ENCODE measurements around the gene PHKA1. TPM values are rescaled to one million over a fixed set of nuclear protein-coding genes. Genes with fewer than 3 reads are reported as not detected.
A peak's percentile ranks its signal among the peaks of the same experiment; 100 is the strongest.
"Not testable (repeated sequence)": the region's sequence is repeated elsewhere in the genome, so short reads cannot be mapped to it uniquely, and the experiment has no call there.

Gene PHKA1
- total and polyA plus RNA-seq, 2 donors from 2014 or later = 2.6 to 3.4 TPM

DNA sequence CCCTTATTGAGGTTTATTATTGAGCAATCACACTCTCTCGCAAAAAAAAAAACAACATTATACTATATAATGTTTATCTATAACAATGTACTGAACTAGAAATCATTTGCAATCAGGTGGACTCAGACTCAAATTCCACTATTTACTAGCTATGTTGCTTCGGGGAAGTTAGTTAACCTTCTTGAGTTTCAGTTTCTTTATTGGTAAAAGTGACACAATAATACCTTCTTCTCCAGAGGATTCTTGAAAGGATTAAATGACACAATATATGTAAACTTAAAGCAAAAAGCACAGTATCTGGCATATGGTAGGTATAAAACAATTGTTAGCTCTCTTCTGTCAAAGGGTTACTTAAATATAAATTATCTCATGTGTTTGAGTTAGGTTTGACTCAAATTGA, 110.0 kb downstream of the PHKA1 start:
- DNase-seq (no peak), FAIRE-seq (peak; percentile 37)
- Histone ChIP-seq H3K9ac (ENCODE audit: low read length in 3 of 3) (no peak overlapping the region), H3K27me3 (ENCODE audit: control insufficient read depth, insufficient read depth, low read length) (no peaks in the 10 kb centered on the region), H3K4me3 (ENCODE audit: low read length in 3 of 3) (no peak overlapping the region), H3K4me1 (ENCODE audit: control insufficient read depth in 2 of 3, insufficient read depth in 2 of 3, low read depth in 1 of 3, low read length in 3 of 3) (no peaks in the 10 kb centered on the region), H3K9me3 (ENCODE audit: control insufficient read depth in 2 of 3, insufficient read depth in 1 of 3, low read length in 3 of 3) (no peaks in the 10 kb centered on the region), H3K36me3 (ENCODE audit: control insufficient read depth in 2 of 3, insufficient read depth in 3 of 3, low read length in 3 of 3) (no peaks in the 10 kb centered on the region), H3K27ac (ENCODE audit: low read depth in 2 of 2, low read length in 2 of 2) (no peak overlapping the region)
- TF ChIP-seq, protein P1, sequence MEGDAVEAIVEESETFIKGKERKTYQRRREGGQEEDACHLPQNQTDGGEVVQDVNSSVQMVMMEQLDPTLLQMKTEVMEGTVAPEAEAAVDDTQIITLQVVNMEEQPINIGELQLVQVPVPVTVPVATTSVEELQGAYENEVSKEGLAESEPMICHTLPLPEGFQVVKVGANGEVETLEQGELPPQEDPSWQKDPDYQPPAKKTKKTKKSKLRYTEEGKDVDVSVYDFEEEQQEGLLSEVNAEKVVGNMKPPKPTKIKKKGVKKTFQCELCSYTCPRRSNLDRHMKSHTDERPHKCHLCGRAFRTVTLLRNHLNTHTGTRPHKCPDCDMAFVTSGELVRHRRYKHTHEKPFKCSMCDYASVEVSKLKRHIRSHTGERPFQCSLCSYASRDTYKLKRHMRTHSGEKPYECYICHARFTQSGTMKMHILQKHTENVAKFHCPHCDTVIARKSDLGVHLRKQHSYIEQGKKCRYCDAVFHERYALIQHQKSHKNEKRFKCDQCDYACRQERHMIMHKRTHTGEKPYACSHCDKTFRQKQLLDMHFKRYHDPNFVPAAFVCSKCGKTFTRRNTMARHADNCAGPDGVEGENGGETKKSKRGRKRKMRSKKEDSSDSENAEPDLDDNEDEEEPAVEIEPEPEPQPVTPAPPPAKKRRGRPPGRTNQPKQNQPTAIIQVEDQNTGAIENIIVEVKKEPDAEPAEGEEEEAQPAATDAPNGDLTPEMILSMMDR (IDR thresholded peaks at IDR 0.05; ENCODE audit: borderline replicate concordance, extremely low read depth, insufficient read depth) = no peak
- intact Hi-C loops (cut with DNase I) = no loop called here

DNA sequence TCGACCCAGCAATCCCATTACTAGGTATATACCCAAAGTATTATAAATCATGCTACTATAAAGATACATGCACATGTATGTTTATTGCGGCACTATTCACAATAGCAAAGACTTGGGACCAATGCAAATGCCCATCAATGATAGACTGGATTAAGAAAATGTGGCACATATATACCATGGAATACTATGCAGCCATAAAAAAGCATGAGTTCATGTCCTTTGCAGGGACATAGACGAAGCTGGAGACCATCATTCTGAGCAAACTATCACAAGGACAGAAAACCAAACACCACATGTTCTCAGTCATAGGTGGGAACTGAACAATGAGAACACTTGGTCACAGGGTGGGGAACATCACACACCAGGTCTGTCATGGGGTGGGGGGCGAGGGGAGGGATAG, 123.1 kb downstream of the PHKA1 start:
- H3K27ac ChIP-seq (ENCODE audit: low read depth in 2 of 2, low read length in 2 of 2); H3K9me3 ChIP-seq (ENCODE audit: control insufficient read depth in 2 of 3, insufficient read depth in 1 of 3, low read length in 3 of 3); H3K4me1 ChIP-seq (ENCODE audit: control insufficient read depth in 2 of 3, insufficient read depth in 2 of 3, low read depth in 1 of 3, low read length in 3 of 3); H3K27me3 ChIP-seq (ENCODE audit: control insufficient read depth, insufficient read depth, low read length); FAIRE-seq; H3K36me3 ChIP-seq (ENCODE audit: control insufficient read depth in 2 of 3, insufficient read depth in 3 of 3, low read length in 3 of 3); DNase-seq; intact Hi-C loops (cut with DNase I); H3K4me3 ChIP-seq (ENCODE audit: low read length in 3 of 3); H3K9ac ChIP-seq (ENCODE audit: low read length in 3 of 3): not testable (repeated sequence)

DNA sequence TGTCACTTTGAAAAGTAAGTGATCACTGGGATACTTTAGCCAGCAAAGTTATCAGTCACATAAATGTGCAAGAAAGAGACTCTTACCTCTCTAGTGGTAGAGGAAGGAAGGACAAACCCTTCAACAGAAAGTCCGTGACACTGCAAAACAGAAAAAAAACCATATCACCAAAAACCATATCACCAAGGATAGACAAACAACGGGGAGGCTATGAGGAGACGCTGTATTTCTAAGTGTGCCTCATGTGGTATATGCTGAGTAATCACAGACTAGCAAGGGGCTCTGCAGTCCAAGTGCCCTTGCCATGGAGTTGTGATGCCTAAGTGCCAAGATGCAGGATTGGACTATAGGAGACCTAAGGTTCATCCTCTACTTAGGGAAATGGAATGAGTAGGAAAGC, 129.9 kb downstream of the PHKA1 start:
- intact Hi-C loops (cut with DNase I) = no loop called here
- DNase-seq = no peak
- no peaks in the 10 kb centered on the region for H3K36me3 ChIP-seq (ENCODE audit: control insufficient read depth in 2 of 3, insufficient read depth in 3 of 3, low read length in 3 of 3)
- no peak overlapping the region for H3K9ac ChIP-seq (ENCODE audit: low read length in 3 of 3)
- H3K4me3 ChIP-seq (ENCODE audit: low read length in 3 of 3) = no peak overlapping the region
- TF ChIP-seq, protein P1 (IDR thresholded peaks at IDR 0.05; ENCODE audit: borderline replicate concordance, extremely low read depth, insufficient read depth) = no peak
- no peaks in the 10 kb centered on the region for H3K4me1 ChIP-seq (ENCODE audit: control insufficient read depth in 2 of 3, insufficient read depth in 2 of 3, low read depth in 1 of 3, low read length in 3 of 3)
- FAIRE-seq = no peak
- H3K9me3 ChIP-seq (ENCODE audit: control insufficient read depth in 2 of 3, insufficient read depth in 1 of 3, low read length in 3 of 3) = no peaks in the 10 kb centered on the region
- no peak overlapping the region for H3K27ac ChIP-seq (ENCODE audit: low read depth in 2 of 2, low read length in 2 of 2)
- peaks cover 2% of the 10 kb centered on the region for H3K27me3 ChIP-seq (ENCODE audit: control insufficient read depth, insufficient read depth, low read length)

DNA sequence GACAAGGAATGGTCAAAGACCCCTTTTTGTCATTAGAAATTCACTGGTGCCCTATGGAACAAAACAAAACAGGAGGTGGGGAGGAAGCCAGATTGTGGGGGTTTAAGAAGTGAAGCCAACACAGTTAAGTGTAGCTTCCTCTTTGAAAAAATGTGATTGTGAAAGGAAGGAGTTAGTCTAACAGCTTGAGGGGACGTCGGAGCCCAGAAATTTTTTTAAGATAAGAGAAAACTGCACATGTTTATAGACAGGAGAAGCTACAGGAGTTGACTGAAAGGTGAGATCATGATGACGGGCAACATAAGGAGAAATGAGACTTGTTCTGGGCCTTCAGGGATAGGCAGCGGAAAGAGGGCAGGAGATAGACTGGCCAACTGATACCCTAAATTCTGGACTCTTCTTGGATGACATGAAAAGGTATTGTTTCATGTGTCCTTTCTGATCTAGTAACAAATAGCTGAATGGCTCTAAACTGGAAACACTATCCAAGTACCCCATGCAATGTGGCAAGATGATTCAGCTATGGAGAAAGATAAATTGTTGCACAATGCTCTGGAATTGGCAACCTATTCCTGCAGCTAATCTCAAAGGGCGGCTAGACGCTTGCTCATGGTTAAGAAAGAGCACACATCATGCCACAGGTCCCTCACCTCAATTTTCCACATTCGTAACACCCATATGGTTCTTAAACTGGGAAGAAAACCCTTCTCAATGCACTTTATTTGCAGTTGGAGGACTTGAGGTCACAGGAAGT, 137.8 kb downstream of the PHKA1 start:
- DNase-seq (no peak), FAIRE-seq (no peak)
- Histone ChIP-seq H3K9me3 (ENCODE audit: control insufficient read depth in 2 of 3, insufficient read depth in 1 of 3, low read length in 3 of 3) (no peaks in the 10 kb centered on the region), H3K27me3 (ENCODE audit: control insufficient read depth, insufficient read depth, low read length) (peaks cover 2% of the 10 kb centered on the region), H3K27ac (ENCODE audit: low read depth in 2 of 2, low read length in 2 of 2) (no peak overlapping the region), H3K36me3 (ENCODE audit: control insufficient read depth in 2 of 3, insufficient read depth in 3 of 3, low read length in 3 of 3) (no peaks in the 10 kb centered on the region), H3K9ac (ENCODE audit: low read length in 3 of 3) (no peak overlapping the region), H3K4me3 (ENCODE audit: low read length in 3 of 3) (no peak overlapping the region), H3K4me1 (ENCODE audit: control insufficient read depth in 2 of 3, insufficient read depth in 2 of 3, low read depth in 1 of 3, low read length in 3 of 3) (no peaks in the 10 kb centered on the region)
- intact Hi-C loops (cut with DNase I) = no loop called here
- TF ChIP-seq, protein P1 (IDR thresholded peaks at IDR 0.05; ENCODE audit: borderline replicate concordance, extremely low read depth, insufficient read depth) = no peak
